ENCODE measurements around the gene C12orf43.

Gene C12orf43

DNA sequence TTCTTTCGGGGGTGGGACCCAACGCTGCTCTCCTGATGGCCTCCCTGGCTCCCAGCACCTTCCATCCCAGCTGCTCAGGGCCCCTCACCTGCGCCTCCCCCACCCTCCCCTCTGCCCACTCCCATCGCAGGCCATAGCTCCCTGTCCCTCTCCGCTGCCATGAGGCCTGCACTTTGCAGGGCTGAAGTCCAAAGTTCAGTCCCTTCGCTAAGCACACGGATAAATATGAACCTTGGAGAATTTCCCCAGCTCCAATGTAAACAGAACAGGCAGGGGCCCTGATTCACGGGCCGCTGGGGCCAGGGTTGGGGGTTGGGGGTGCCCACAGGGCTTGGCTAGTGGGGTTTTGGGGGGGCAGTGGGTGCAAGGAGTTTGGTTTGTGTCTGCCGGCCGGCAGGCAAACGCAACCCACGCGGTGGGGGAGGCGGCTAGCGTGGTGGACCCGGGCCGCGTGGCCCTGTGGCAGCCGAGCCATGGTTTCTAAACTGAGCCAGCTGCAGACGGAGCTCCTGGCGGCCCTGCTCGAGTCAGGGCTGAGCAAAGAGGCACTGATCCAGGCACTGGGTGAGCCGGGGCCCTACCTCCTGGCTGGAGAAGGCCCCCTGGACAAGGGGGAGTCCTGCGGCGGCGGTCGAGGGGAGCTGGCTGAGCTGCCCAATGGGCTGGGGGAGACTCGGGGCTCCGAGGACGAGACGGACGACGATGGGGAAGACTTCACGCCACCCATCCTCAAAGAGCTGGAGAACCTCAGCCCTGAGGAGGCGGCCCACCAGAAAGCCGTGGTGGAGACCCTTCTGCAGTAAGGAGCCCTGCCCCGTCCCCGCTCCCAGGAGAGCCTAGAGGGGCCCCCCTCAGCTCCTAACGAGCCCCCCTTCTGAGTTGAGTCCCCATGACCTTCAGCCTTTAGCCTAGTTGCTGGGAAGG lies 37.7 kb downstream of the C12orf43 start, which contains the start of gene HNF1A:
Gene HNF1A (plus strand): TSS at position 248 of the 924 bp plus-strand sequence. CDS start 226 bp downstream, at position 474.
- DNase-seq (ENCODE audit: low spot score), result no peak

DNA sequence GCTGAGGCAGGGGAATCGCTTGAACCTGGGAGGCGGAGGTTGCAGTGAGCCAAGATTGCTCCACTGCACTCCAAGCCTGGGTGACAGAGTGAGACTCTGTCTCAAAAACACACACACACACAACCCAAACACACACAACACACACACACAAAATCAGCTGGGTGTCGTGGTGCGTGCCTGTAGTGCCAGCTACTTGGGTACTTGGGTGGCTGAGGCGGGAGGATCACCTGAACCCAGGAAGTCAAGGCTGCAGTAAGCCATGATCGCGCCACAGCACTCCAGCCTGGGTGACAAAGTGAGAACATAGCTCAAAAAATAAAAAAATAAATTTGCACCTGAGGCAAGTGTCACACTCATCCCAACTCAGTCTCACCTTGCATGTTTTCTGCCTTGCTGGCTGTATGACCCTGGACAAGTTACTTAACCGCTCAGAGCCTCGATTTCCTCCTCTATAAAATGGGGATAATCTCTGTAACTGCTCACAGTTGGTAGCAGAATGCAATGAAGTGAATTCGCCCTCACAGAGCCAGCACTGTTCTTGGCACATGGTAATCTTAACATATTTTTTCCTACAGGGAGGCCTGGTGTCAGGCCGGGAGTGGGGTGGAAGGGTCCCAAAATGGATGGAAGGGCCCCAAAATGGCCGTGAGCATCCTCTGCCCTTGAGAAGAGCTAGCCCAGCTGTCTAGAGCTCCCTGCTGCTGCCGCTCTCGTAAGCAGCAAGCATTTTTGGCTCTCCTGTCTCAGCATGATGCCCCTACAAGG lies 38.6 kb downstream of the C12orf43 start:
- DNase-seq (ENCODE audit: low spot score), result no peak

DNA sequence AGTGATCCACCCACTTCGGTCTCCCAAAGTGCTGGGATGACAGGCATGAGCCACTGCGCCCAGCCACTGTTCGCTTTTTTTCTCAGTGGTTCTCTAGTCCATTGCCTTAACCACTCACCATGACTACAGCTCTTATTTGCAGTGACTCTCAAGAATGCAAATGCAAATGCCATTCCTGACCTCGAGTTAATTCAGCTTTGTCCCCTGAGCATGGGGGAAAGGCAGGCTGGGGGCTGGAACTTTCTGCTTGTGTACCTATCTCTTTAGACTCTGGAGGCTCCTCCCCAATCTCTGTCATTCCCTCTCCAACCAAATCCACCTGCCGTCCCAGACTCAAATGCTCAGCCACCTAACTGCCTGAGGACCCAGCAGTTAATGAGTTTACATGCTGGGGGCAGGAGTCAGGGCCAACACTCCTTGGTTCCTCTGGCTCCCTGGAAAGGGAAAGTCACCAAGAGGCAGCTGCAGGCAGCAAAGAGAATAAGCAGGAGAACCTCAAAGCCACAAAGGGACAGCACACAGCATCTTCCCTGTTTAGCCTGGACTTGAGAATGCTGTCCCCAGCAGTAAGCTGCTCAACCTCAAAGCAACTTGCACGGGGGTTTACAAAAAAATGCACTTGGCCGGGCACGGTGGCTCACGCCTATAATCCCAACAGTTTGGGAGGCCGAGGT lies 43.3 kb downstream of the C12orf43 start:
- DNase-seq (ENCODE audit: low spot score), result no peak

DNA sequence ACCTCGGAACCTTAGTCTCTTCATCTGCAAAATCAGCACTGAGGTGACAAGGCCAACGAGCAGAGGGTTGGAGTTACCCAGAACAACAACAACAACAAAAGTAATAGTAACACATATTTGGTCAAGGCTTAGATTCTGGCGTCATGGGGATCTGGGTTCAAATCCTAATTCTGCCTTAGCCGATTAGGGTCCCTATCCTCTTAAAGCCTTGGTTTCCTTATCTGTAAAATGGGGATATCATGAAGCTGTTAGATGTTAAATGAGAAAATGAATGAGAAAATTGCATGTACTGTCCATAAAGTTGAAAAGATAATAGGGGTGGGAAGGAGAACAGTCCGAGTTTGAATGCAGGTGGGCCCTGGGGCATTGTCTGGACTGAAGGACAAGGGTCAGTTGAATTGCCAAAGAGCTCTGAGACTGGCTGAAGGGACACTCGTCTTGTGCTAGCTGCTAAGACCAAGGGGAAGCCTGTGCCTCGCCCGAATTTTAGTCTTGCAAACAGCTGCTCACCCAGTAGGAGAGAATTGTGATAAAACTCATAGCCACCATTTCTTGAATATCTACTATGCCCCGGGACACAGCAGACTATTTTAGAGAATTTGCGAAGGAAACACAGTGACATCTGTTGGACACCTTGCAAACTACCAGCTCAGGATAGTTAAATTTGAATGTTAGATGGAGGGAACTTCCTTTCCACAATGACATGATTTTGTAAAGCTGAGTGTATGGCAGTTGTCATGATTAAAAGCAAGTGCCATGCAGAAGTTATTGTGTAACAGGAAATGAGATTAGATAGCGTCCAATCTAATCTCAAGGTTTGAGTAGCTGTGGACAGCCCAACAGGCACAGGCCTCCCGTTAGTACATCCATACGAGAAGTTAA lies 44.7 kb downstream of the C12orf43 start:
- DNase-seq (ENCODE audit: low spot score), result peak; percentile 62

DNA sequence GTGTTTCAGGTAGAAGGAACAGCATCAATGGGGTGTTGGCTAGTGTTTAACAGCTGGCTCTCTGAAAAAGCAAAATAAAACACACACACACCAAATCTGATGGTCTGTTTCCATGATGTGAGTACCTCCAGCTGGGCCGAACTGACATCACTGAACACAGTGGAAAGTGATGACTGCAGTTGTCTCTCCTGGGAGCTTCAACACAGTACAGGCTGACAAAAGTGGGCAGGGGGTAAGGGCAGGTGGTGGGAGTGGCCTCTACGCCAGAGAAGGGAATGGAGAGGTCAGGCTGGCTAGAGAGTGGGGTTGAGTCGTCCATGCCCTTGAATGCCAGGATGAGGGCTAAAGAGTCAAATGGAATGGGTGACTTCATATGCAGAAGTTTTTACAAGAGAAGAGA lies 46.0 kb downstream of the C12orf43 start:
- no peak for DNase-seq (ENCODE audit: low spot score)

DNA sequence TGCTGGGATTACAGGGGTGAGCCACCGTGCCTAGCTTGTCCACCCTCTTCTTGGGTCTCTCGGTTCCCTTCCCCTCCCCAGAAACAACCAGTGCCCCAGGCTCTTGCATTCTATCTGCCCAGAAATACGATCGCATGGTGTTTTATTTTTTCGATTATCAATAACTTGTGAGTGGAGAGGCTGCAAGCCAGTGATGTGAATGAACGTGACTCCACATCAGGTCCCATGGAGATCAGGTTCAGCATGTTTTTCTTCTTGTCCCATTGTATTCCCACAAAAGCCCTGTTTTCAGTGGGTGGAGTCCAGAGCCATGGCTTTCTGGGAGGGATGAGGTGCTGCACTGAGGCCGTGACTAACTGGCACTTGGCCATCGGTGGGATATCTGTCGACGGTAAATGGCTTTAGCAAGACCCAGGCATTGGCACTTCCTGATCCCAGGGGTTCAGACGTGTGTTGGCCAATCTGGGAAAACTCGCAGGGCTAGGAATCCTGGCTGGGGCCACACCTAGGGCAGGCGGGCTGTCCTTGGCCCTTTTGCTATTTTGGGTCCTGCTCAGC lies 50.7 kb downstream of the C12orf43 start:
- no peak for DNase-seq (ENCODE audit: low spot score)

DNA sequence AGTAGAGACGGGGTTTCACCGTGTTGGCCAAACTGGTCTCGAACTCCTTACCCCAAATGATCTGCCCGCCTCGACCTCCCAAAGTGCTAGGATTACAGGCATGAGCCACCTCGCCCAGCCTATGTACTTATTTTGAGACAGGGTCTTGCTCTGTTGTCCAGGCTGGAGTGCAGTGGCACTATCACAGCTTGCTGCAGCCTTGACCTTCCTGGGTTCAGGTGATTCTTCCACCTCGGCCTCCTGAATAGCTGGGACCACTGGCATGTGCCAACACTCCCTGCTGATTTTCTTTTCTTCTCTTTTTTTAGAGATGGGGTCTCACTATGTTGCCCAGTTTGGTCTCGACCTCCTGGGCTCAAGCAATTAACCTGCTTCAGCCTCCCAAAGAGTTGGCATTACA lies 52.0 kb downstream of the C12orf43 start:
- no peak for DNase-seq (ENCODE audit: low spot score)

DNA sequence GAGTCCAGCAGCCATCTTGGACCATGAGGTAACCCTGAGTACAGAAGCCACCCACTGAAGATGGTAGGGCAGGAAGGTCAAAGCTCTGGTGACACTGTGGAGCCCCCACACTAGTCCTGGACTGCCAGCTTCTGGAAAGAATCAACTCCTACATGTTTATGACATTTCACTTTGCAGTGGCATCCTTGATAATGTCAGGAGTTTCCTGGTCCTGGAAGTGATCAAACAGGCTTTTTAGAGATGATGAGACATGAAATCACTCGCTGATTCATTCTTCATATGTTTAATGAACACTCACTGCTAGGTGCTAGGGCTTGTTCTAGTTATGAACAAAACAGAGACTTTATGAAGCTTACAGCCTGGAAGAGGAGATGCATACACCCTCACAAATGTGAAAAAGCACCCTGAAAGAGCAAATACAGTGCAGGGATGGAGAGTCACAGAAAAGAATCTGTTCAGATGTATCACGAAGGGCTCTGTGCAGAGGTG lies 53.7 kb downstream of the C12orf43 start:
- DNase-seq (ENCODE audit: low spot score), result no peak

DNA sequence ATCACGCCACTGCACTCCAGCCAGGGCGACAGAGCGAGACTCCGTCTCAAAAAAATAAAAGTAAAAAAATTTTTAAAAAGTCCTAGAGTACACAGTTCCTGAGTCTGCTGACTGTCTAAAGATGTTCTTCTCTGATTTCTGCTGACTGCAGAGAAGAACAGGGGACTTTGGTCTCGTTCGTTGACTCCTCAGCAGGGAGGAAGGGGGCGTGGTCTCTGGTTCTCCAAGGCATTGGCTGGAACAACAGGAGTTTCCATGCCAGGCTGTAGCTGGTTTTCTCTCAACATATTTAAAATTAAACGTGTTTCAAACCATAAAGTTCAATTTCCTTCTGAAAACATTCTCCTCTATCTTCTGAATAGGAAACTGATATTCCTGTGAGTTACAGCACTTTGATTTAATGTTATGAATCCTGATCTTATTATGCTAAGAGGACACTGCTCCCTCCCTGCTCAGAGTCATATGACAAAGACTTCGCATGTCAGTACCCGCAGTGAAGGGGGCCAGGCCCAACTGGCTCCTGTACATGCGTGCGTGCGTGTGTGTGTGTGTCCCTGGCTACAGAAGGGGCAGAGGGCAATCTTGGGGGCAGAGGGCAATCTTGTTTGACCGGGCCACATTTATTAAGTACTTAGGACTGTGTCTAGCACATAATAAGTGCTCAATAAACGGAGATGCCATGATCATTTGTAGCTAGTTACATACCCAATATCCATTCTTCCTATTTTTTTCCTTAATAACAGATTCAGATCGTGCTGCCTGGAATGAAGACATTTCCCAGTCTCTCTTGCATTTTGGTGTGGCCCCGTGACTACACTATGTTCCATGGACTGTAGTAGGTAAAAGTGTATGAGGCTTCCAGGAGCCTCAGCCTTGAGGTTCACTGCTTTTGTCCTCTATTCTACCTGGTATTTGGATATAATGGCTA lies 54.4 kb downstream of the C12orf43 start:
- DNase-seq (ENCODE audit: low spot score), result no peak

DNA sequence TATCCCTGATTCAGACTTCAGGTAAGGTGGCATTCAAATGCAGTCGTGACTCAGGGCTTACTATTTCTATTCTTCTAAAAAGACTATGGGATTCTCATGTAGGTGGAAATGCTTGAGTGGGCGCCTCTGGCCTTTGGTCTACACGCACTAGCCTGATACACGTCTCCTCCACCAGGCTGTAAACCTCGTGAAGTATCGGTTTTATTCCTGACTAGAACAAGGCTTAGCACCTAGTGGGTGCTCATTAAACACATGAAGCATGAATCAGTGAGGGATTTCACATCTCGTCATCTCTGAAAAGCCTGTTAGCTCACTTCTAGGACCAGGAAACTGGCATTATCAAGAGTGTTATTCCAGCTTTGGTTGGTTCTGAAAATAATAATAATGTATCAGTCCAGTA lies 55.6 kb downstream of the C12orf43 start:
- no peak for DNase-seq (ENCODE audit: low spot score)

DNA sequence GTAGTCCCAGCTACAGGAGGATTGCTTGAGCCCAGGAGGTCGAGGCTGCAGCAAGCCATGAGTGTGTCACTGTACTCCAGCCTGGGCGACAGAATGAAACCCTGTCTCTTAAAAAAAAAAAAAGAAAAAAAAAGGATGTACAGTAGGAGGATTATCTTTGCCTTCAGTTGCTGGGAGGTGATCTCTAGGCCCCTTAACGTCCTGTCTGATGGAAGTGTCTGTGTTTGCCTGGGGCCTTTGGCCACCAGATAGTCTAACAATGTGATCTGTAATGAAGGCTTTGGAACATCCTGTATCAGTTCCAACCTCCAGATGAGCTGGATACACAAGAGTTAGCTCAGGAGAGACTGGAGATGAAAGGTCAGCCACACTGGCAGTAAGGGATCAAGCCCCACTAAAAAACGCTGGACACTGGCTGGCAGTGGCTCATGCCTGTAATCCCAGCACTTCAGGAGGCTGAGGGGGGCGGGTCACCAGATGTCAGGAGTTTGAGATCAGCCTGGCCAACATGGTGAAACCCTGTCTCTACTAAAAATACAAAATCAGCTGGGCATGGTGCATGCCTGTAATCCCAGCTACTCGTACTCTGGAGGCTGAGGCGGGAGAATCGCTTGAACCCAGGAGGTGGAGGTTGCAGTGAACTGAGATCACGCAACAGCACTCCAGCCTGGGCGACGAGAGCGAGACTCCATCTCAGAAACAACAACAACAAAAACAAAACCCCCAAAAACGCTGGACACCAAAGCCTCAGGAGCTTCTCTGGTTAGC lies 57.0 kb downstream of the C12orf43 start:
- DNase-seq (ENCODE audit: low spot score), result no peak

DNA sequence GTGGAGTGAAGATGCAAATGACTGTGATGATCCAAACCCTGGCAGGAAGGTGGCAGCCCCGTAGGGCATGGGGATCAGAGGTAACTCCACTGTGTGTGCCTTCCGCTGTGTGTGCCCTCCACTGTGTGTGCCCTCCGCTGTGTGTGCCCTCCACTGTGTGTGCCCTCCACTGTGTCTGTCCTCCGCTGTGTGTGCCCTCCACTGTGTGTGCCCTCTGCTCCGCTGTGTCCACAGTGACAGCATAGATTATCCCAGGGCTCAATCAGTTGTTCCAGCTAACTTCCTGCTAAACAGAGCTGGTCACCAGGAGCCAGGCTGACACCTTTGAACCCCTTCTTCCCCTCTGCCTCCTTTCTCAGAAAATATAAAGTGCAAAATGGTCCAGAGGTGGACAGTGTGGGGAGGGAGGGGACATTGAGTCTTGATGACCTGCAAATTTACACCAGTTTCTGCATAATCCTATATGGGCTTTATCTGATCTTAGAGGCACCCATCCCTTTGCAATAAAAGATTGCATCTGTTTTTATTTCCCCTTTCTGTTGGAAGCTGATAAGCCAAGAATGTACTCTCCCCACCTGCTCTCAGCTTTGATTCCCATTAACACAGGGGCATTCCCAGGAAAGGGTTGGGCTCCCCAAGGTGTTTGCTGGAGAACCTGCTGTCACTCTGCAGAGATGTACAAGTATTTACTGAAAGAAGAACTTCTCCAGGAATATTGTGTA lies 59.5 kb downstream of the C12orf43 start:
- DNase-seq (ENCODE audit: low spot score), result no peak

DNA sequence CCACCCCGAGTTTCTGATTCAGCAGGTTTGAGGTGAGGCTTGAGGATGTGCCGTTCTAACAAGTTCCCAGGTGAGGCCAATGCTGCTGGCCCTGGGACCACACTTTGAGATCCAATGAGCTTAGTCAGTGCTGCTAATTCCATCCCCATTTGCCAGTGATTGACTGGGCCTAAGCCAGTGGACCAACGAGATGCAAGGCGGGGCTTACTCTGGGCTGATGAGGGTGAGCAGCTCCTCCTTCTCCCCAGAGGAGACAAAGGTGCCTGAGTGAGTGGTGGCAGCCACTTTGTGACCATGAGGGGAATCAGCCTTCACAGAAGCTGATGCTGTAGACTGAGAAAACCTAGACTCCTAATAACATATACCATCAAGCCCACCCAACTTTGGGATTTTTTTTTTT lies 61.1 kb downstream of the C12orf43 start:
- DNase-seq (ENCODE audit: low spot score), result no peak

DNA sequence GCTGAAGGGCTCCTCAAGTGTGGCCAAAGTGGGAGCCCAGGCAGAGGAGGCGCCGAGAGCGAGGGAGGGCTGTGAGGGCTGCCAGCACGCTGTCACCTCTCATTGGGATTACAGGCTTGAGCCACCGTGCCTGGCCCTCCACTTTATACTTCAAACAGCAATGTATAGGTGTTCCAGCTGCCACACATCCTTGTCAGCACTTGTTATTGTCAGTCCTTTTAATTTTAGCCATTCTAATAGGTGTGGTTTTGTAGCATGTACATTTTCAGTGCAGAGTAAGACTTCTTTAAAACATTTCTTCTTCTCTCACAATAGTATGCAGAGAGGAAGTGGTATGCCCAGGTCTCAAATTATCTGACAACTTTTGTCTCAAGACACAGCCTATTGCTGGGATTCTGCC lies 65.5 kb downstream of the C12orf43 start:
- DNase-seq (ENCODE audit: low spot score), result no peak

Data from CD4-positive, alpha-beta T cell treated with Interleukin-6 at 100 ng/mL for 8 hours (primary cell).